Ovary (tissue), 3 donors: ENCODE measurements around the gene TMEM35B.

ENCODE experiments used
- EP300 ChIP-seq: sonication (generic); formaldehyde crosslinking; IDR thresholded peaks from one replicate; pipeline ENCODE4 v1.6.1; 2017; ENCODE audit warnings: antibody characterized with exemption
- POLR2A ChIP-seq: fragments of 450-650 bp; IDR thresholded peaks from one replicate; pipeline ENCODE4 v1.6.1; 2017; ENCODE audit warnings: antibody characterized with exemption, mild to moderate bottlenecking, moderate library complexity
- TF ChIP-seq, protein P1 (sequence below), 3 donors: fragments of 450-650 bp in 2 of 3; fragments of 200-600 bp in 1 of 3; IDR thresholded peaks; one replicate each; pipeline versions ENCODE4 v1.5.1 to v1.8.0; 2016 to 2022; ENCODE audit warnings: antibody characterized with exemption in 3 of 3, mild to moderate bottlenecking in 1 of 3
- donor health status: DM: no; HTN: no; CAD: no.

DNA sequence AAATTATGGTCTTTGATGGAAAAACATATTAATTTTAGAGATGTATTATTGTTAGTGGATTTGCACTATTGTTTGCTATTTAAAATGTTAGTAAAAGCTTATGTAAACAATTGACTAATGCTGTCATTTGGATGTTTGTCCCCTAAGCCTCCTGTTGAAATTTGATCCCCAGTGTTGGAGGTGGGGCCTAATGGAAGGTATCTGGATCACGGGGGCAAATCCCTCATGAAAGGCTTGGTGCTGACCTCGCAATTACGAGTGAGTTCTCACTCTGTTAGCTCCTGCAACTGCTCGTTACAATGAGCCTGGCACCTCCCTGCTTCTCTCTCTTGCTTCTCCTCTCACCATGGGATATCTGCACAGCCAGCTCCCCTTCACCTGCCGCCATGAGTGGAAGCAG is 14.3 kb downstream of the TMEM35B start:
- TF ChIP-seq, protein P1, sequence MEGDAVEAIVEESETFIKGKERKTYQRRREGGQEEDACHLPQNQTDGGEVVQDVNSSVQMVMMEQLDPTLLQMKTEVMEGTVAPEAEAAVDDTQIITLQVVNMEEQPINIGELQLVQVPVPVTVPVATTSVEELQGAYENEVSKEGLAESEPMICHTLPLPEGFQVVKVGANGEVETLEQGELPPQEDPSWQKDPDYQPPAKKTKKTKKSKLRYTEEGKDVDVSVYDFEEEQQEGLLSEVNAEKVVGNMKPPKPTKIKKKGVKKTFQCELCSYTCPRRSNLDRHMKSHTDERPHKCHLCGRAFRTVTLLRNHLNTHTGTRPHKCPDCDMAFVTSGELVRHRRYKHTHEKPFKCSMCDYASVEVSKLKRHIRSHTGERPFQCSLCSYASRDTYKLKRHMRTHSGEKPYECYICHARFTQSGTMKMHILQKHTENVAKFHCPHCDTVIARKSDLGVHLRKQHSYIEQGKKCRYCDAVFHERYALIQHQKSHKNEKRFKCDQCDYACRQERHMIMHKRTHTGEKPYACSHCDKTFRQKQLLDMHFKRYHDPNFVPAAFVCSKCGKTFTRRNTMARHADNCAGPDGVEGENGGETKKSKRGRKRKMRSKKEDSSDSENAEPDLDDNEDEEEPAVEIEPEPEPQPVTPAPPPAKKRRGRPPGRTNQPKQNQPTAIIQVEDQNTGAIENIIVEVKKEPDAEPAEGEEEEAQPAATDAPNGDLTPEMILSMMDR (IDR thresholded peaks at IDR 0.05), result no peak
- TF ChIP-seq EP300 (no peak), POLR2A (no peak)
